ENCODE results near the gene F8A2. TPM values are rescaled to one million over a fixed set of nuclear protein-coding genes. Genes with fewer than 3 reads are reported as not detected.
A peak's percentile ranks its signal among the peaks of the same experiment; 100 is the strongest.
"Not testable (repeated sequence)": the region's sequence is repeated elsewhere in the genome, so short reads cannot be mapped to it uniquely, and the experiment has no call there.

The F8A2 gene
- total RNA-seq (not detected), polyA plus RNA-seq (not detected)
- long read RNA-seq, donor 1, partial matches to known transcripts, result 0 of 1 reads
- long read RNA-seq, donor 1, other reads (novel, unspliced or antisense), result 0 of 1 reads
- long read RNA-seq, donor 2, transcript F8A2-201 (1 exons, 1,116 nt), result major isoform, 6 of 6 reads
- long read RNA-seq, donor 2, partial matches to known transcripts, result 0 of 6 reads
- long read RNA-seq, donor 2, other reads (novel, unspliced or antisense), result 0 of 6 reads
- long read RNA-seq, donor 3, transcript F8A2-201 (1 exons, 1,116 nt), result major isoform, 12 of 12 reads
- long read RNA-seq, donor 3, partial matches to known transcripts, result 0 of 12 reads
- long read RNA-seq, donor 3, other reads (novel, unspliced or antisense), result 0 of 12 reads
- long read RNA-seq, donor 4, transcript F8A2-201 (1 exons, 1,116 nt), result major isoform, 5 of 5 reads
- long read RNA-seq, donor 4, partial matches to known transcripts, result 0 of 5 reads
- long read RNA-seq, donor 4, other reads (novel, unspliced or antisense), result 0 of 5 reads
- long read RNA-seq, donor 5, transcript F8A2-201 (1 exons, 1,116 nt), result major isoform, 7 of 7 reads
- long read RNA-seq, donor 5, partial matches to known transcripts, result 0 of 7 reads
- long read RNA-seq, donor 5, other reads (novel, unspliced or antisense), result 0 of 7 reads
- long read RNA-seq, donor 6, partial matches to known transcripts, result 0 of 2 reads
- long read RNA-seq, donor 6, other reads (novel, unspliced or antisense), result 0 of 2 reads
- long read RNA-seq, donor 7, partial matches to known transcripts, result 0 of 4 reads
- long read RNA-seq, donor 7, other reads (novel, unspliced or antisense), result 0 of 4 reads
- long read RNA-seq, donor 8, partial matches to known transcripts, result 0 of 3 reads
- long read RNA-seq, donor 8, other reads (novel, unspliced or antisense), result 0 of 3 reads
- long read RNA-seq, donor 9, transcript F8A2-201 (1 exons, 1,116 nt), result major isoform, 8 of 8 reads
- long read RNA-seq, donor 9, partial matches to known transcripts, result 0 of 8 reads
- long read RNA-seq, donor 9, other reads (novel, unspliced or antisense), result 0 of 8 reads
- long read RNA-seq, donor 10, transcript F8A2-201 (1 exons, 1,116 nt), result major isoform, 9 of 9 reads
- long read RNA-seq, donor 10, partial matches to known transcripts, result 0 of 9 reads
- long read RNA-seq, donor 10, other reads (novel, unspliced or antisense), result 0 of 9 reads

DNA sequence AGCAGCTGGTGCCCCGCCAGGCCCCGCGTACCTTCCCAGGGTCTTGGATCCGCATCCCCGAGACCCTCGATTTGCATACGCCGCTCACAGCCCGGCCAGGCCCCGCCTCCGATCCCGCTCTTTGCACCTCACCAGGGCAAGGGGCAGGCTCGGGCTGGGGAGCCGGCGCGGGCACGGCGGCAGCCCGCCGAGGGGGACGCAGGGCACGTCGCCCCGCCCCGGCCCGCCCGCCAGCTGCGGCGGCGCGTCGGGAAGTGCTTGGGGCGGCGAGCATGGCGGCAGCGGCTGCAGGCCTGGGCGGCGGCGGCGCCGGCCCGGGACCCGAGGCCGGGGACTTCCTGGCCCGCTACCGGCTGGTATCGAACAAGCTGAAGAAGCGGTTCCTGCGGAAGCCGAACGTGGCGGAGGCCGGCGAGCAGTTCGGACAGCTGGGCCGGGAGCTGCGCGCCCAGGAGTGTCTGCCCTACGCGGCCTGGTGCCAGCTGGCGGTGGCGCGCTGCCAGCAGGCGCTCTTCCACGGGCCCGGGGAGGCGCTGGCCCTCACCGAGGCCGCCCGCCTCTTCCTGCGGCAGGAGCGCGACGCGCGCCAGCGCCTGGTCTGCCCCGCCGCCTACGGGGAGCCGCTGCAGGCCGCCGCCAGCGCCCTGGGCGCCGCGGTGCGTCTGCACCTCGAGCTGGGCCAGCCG is at the start of gene F8A2:
Gene F8A2, plus strand, starts transcription at position 253 of the 686 bp plus-strand sequence. Its CDS starts 20 bp downstream, at position 273.
- not testable (repeated sequence) for DNase-seq (ENCODE audit: low read depth in 6 of 9, low spot score in 9 of 9); H3K4me3 ChIP-seq (ENCODE audit: low read length in 2 of 2); H3K27me3 ChIP-seq (ENCODE audit: control insufficient read depth in 2 of 2, insufficient read depth in 1 of 2, low read length in 1 of 2); H3K27ac ChIP-seq (ENCODE audit: low read depth in 1 of 2, low read length in 1 of 2); H3K9me3 ChIP-seq (ENCODE audit: control insufficient read depth in 2 of 2, insufficient read depth in 1 of 2, low read length in 1 of 2); H3K4me1 ChIP-seq (ENCODE audit: control insufficient read depth in 2 of 2, insufficient read depth in 2 of 2, low read length in 2 of 2); H3K36me3 ChIP-seq (ENCODE audit: control insufficient read depth in 2 of 2, insufficient read depth in 2 of 2, low read length in 1 of 2)
- WGBS, result no CpG with 5 or more reads among the region's 90 CpGs

DNA sequence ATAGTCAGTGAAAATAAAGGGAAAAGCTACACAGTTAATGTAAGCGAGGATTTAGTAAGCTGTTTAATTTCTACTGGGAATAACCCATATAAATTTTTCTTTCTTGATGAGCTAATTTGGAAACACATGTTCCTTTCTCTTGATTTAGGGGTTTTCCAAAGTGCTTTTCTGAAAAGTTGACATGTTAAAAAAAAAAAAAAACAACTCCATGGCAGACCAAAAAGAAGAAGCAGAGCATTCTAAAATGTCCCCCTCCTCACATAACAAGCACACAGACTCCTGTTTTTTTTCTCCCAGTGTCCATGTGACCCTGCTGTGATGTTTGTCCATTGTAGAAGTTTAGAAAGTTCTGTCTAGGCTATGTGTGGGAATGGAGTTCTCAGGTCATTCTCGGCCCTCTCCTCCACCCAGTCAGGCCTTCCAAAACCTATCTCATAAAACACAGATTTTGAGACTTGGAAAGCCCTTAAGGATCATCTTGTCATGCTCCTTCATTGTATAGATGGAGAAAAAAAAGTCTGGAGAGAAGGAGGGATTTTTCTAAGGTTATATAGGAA is 48.3 kb upstream of the F8A2 start:
- Histone ChIP-seq H3K4me1 (ENCODE audit: control insufficient read depth in 2 of 2, insufficient read depth in 2 of 2, low read length in 2 of 2) (no peaks in the 10 kb centered on the region), H3K27ac (ENCODE audit: low read depth in 1 of 2, low read length in 1 of 2) (no peak overlapping the region)

DNA sequence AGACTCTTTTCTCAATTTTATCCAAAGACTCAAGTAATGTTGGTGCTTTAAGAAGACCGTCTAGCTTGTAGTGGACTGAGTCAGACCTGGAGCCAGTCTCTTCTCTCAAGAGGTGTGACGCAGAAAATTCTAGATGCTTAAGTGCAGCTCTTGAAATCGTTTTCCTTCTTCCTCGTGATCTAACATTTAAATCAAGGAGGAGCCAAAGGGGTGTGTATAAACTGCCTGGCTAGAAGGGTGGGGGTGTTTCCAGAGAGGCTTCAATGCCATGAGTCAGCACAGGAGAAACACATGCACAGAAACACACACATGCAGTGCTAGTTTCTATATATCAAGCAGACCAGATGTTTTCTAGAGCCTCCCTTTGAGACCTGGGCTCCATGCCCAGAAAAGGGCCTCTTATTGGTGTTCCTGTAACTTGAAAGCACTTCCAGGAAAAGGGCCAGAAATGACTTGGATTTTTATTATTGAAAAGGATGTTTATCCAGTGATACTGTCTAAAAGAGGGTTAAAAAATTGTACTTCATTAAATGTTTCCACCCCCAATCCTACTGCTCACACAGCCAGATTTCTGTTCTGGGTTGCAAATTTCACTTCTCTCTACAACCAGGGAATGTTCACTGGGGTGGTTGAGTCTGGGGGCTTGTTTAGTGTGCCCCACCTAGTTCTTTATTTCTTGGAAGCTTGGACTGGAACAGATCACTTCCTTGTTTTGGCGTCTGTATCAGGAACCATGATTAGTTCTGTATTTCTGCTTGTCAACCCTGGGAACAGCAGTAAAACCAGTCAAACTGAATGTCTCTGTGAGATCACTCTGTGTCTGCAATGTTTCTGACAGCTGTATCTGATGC is 47.2 kb upstream of the F8A2 start, which contains the start of gene CLIC2:
Gene CLIC2, minus strand, starts transcription at position 129 of the 851 bp plus-strand sequence. CDS start 187 bp downstream, outside the sequence.
- no peaks in the 10 kb centered on the region for H3K9me3 ChIP-seq (ENCODE audit: control insufficient read depth in 2 of 2, insufficient read depth in 1 of 2, low read length in 1 of 2)
- peak in 1 of 9 donors; percentile 11 for DNase-seq (ENCODE audit: low read depth in 6 of 9, low spot score in 9 of 9)
- peak within 1 kb of the TSS in 1 of 2 donors; percentile 36 for H3K27ac ChIP-seq (ENCODE audit: low read depth in 1 of 2, low read length in 1 of 2)
- H3K4me3 ChIP-seq (ENCODE audit: low read length in 2 of 2), result no peak within 1 kb of the TSS
- H3K36me3 ChIP-seq (ENCODE audit: control insufficient read depth in 2 of 2, insufficient read depth in 2 of 2, low read length in 1 of 2), result no peaks in the 10 kb centered on the region
- no peaks in the 10 kb centered on the region for H3K27me3 ChIP-seq (ENCODE audit: control insufficient read depth in 2 of 2, insufficient read depth in 1 of 2, low read length in 1 of 2)
- H3K4me1 ChIP-seq (ENCODE audit: control insufficient read depth in 2 of 2, insufficient read depth in 2 of 2, low read length in 2 of 2), result no peaks in the 10 kb centered on the region
- 49% methylated on average over 5 of the region's 5 CpGs for WGBS

More for the DNA sequence above, 48.3 kb upstream of the F8A2 start:
- Histone ChIP-seq H3K4me3 (ENCODE audit: low read length in 2 of 2) (no peak overlapping the region), H3K36me3 (ENCODE audit: control insufficient read depth in 2 of 2, insufficient read depth in 2 of 2, low read length in 1 of 2) (no peaks in the 10 kb centered on the region), H3K27me3 (ENCODE audit: control insufficient read depth in 2 of 2, insufficient read depth in 1 of 2, low read length in 1 of 2) (no peaks in the 10 kb centered on the region), H3K9me3 (ENCODE audit: control insufficient read depth in 2 of 2, insufficient read depth in 1 of 2, low read length in 1 of 2) (no peaks in the 10 kb centered on the region)
- WGBS, result 77% methylated on average over 2 of the region's 2 CpGs
- no peak for DNase-seq (ENCODE audit: low read depth in 6 of 9, low spot score in 9 of 9)

GRCh38 chrX:155335337-155335712 is 46.6 kb upstream of the F8A2 start:
- 67% methylated on average over 1 of the region's 1 CpG for WGBS
- H3K27ac ChIP-seq (ENCODE audit: low read depth in 1 of 2, low read length in 1 of 2); H3K4me1 ChIP-seq (ENCODE audit: control insufficient read depth in 2 of 2, insufficient read depth in 2 of 2, low read length in 2 of 2); DNase-seq (ENCODE audit: low read depth in 6 of 9, low spot score in 9 of 9); H3K4me3 ChIP-seq (ENCODE audit: low read length in 2 of 2); H3K9me3 ChIP-seq (ENCODE audit: control insufficient read depth in 2 of 2, insufficient read depth in 1 of 2, low read length in 1 of 2); H3K27me3 ChIP-seq (ENCODE audit: control insufficient read depth in 2 of 2, insufficient read depth in 1 of 2, low read length in 1 of 2); H3K36me3 ChIP-seq (ENCODE audit: control insufficient read depth in 2 of 2, insufficient read depth in 2 of 2, low read length in 1 of 2): not testable (repeated sequence)

- not testable (repeated sequence) for DNase-seq (ENCODE audit: low read depth in 6 of 9, low spot score in 9 of 9); H3K27ac ChIP-seq (ENCODE audit: low read depth in 1 of 2, low read length in 1 of 2); H3K36me3 ChIP-seq (ENCODE audit: control insufficient read depth in 2 of 2, insufficient read depth in 2 of 2, low read length in 1 of 2); H3K4me3 ChIP-seq (ENCODE audit: low read length in 2 of 2); H3K27me3 ChIP-seq (ENCODE audit: control insufficient read depth in 2 of 2, insufficient read depth in 1 of 2, low read length in 1 of 2); H3K4me1 ChIP-seq (ENCODE audit: control insufficient read depth in 2 of 2, insufficient read depth in 2 of 2, low read length in 2 of 2); H3K9me3 ChIP-seq (ENCODE audit: control insufficient read depth in 2 of 2, insufficient read depth in 1 of 2, low read length in 1 of 2)
- no CpG with 5 or more reads among the region's 1 CpG for WGBS
Observed at GRCh38 chrX:155345689-155346088, 36.2 kb upstream of the F8A2 start.

DNA sequence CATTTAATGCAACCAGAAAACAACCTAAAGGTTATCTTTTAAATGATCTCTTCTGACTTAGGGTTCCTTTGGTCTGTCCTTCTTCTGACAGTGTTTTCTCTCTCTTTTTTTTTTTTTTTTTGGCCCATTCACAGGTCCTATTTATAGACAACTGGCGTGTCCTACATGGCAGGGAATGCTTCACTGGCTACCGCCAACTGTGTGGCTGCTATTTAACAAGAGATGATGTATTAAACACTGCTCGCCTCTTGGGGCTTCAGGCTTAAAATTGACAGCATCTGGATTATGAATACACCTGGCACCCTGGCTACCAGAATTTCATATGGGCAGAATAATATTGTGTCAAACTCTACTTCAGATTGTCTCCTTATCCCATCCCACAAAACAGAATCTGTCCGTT is 32.4 kb upstream of the F8A2 start:
- not testable (repeated sequence) for H3K27ac ChIP-seq (ENCODE audit: low read depth in 1 of 2, low read length in 1 of 2); H3K36me3 ChIP-seq (ENCODE audit: control insufficient read depth in 2 of 2, insufficient read depth in 2 of 2, low read length in 1 of 2); H3K4me1 ChIP-seq (ENCODE audit: control insufficient read depth in 2 of 2, insufficient read depth in 2 of 2, low read length in 2 of 2); H3K9me3 ChIP-seq (ENCODE audit: control insufficient read depth in 2 of 2, insufficient read depth in 1 of 2, low read length in 1 of 2); DNase-seq (ENCODE audit: low read depth in 6 of 9, low spot score in 9 of 9); H3K4me3 ChIP-seq (ENCODE audit: low read length in 2 of 2); H3K27me3 ChIP-seq (ENCODE audit: control insufficient read depth in 2 of 2, insufficient read depth in 1 of 2, low read length in 1 of 2)
- WGBS, result no CpG with 5 or more reads among the region's 4 CpGs

GRCh38 chrX:155363712-155364111 is 18.2 kb upstream of the F8A2 start:
- H3K4me1 ChIP-seq (ENCODE audit: control insufficient read depth in 2 of 2, insufficient read depth in 2 of 2, low read length in 2 of 2); H3K27ac ChIP-seq (ENCODE audit: low read depth in 1 of 2, low read length in 1 of 2); H3K9me3 ChIP-seq (ENCODE audit: control insufficient read depth in 2 of 2, insufficient read depth in 1 of 2, low read length in 1 of 2); H3K27me3 ChIP-seq (ENCODE audit: control insufficient read depth in 2 of 2, insufficient read depth in 1 of 2, low read length in 1 of 2); DNase-seq (ENCODE audit: low read depth in 6 of 9, low spot score in 9 of 9); H3K4me3 ChIP-seq (ENCODE audit: low read length in 2 of 2); H3K36me3 ChIP-seq (ENCODE audit: control insufficient read depth in 2 of 2, insufficient read depth in 2 of 2, low read length in 1 of 2): not testable (repeated sequence)
- WGBS, result no CpG with 5 or more reads among the region's 7 CpGs
